ENCODE measurements around the gene MEPE.

MEPE gene

GRCh38 chr4:87848622-87849351, 16.0 kb downstream of the MEPE start:
- in situ Hi-C loops (cut with HindIII; ENCODE audit: low pct_unique_long_range_greater_than_20kb, low sequenced_read_pairs): loop anchor here (25.0 kb wide), 1 partner anchor 161 kb away; no protein-coding TSS in a partner anchor
- TF ChIP-seq JUND (IDR thresholded peaks at IDR 0.05; ENCODE audit: low read depth): no peak
- peak; percentile 22 to 61 for DNase-seq (ENCODE audit: low read depth in 1 of 2, low spot score in 1 of 2)

- TF ChIP-seq JUND (IDR thresholded peaks at IDR 0.05; ENCODE audit: low read depth): no peak
- no peak for DNase-seq (ENCODE audit: low read depth in 1 of 2, low spot score in 1 of 2)
- in situ Hi-C loops (cut with HindIII; ENCODE audit: low pct_unique_long_range_greater_than_20kb, low sequenced_read_pairs): loop anchor here (25.0 kb wide), 1 partner anchor 162 kb away; no protein-coding TSS in a partner anchor
Observed at GRCh38 chr4:87849612-87850011, 16.8 kb downstream of the MEPE start.

GRCh38 chr4:87851332-87851731, 18.6 kb downstream of the MEPE start:
- in situ Hi-C loops (cut with HindIII; ENCODE audit: low pct_unique_long_range_greater_than_20kb, low sequenced_read_pairs): no loop called here
- TF ChIP-seq JUND (IDR thresholded peaks at IDR 0.05; ENCODE audit: low read depth): no peak
- no peak for DNase-seq (ENCODE audit: low read depth in 1 of 2, low spot score in 1 of 2)

GRCh38 chr4:87851953-87852352, 19.2 kb downstream of the MEPE start:
- TF ChIP-seq JUND (IDR thresholded peaks at IDR 0.05; ENCODE audit: low read depth): no peak
- in situ Hi-C loops (cut with HindIII; ENCODE audit: low pct_unique_long_range_greater_than_20kb, low sequenced_read_pairs): no loop called here
- DNase-seq (ENCODE audit: low read depth in 1 of 2, low spot score in 1 of 2): no peak

- TF ChIP-seq JUND (IDR thresholded peaks at IDR 0.05; ENCODE audit: low read depth): no peak
- in situ Hi-C loops (cut with HindIII; ENCODE audit: low pct_unique_long_range_greater_than_20kb, low sequenced_read_pairs): no loop called here
- peak; percentile 10 to 58 for DNase-seq (ENCODE audit: low read depth in 1 of 2, low spot score in 1 of 2)
Observed at GRCh38 chr4:87853108-87853507, 20.3 kb downstream of the MEPE start.

- in situ Hi-C loops (cut with HindIII; ENCODE audit: low pct_unique_long_range_greater_than_20kb, low sequenced_read_pairs): no loop called here
- no peak for TF ChIP-seq JUND (IDR thresholded peaks at IDR 0.05; ENCODE audit: low read depth)
- no peak for DNase-seq (ENCODE audit: low read depth in 1 of 2, low spot score in 1 of 2)
Observed at GRCh38 chr4:87853891-87854290, 21.1 kb downstream of the MEPE start.

GRCh38 chr4:87855559-87855958, 22.8 kb downstream of the MEPE start:
- no peak for TF ChIP-seq JUND (IDR thresholded peaks at IDR 0.05; ENCODE audit: low read depth)
- in situ Hi-C loops (cut with HindIII; ENCODE audit: low pct_unique_long_range_greater_than_20kb, low sequenced_read_pairs): no loop called here
- no peak for DNase-seq (ENCODE audit: low read depth in 1 of 2, low spot score in 1 of 2)

- in situ Hi-C loops (cut with HindIII; ENCODE audit: low pct_unique_long_range_greater_than_20kb, low sequenced_read_pairs): no loop called here
- TF ChIP-seq JUND (IDR thresholded peaks at IDR 0.05; ENCODE audit: low read depth): no peak
- DNase-seq (ENCODE audit: low read depth in 1 of 2, low spot score in 1 of 2): no peak
Observed at GRCh38 chr4:87856816-87857215, 24.0 kb downstream of the MEPE start.

- in situ Hi-C loops (cut with HindIII; ENCODE audit: low pct_unique_long_range_greater_than_20kb, low sequenced_read_pairs): no loop called here
- TF ChIP-seq JUND (IDR thresholded peaks at IDR 0.05; ENCODE audit: low read depth): no peak
- no peak for DNase-seq (ENCODE audit: low read depth in 1 of 2, low spot score in 1 of 2)
Observed at GRCh38 chr4:87857789-87858188, 25.0 kb downstream of the MEPE start.

GRCh38 chr4:87862236-87862635, 29.5 kb downstream of the MEPE start:
- in situ Hi-C loops (cut with HindIII; ENCODE audit: low pct_unique_long_range_greater_than_20kb, low sequenced_read_pairs): no loop called here
- DNase-seq (ENCODE audit: low read depth in 1 of 2, low spot score in 1 of 2): no peak
- no peak for TF ChIP-seq JUND (IDR thresholded peaks at IDR 0.05; ENCODE audit: low read depth)

- TF ChIP-seq JUND (IDR thresholded peaks at IDR 0.05; ENCODE audit: low read depth): no peak
- in situ Hi-C loops (cut with HindIII; ENCODE audit: low pct_unique_long_range_greater_than_20kb, low sequenced_read_pairs): no loop called here
- no peak for DNase-seq (ENCODE audit: low read depth in 1 of 2, low spot score in 1 of 2)
Observed at GRCh38 chr4:87863486-87863885, 30.7 kb downstream of the MEPE start.

- in situ Hi-C loops (cut with HindIII; ENCODE audit: low pct_unique_long_range_greater_than_20kb, low sequenced_read_pairs): no loop called here
- DNase-seq (ENCODE audit: low read depth in 1 of 2, low spot score in 1 of 2): no peak
- TF ChIP-seq JUND (IDR thresholded peaks at IDR 0.05; ENCODE audit: low read depth): no peak
Observed at GRCh38 chr4:87864321-87864720, 31.6 kb downstream of the MEPE start.

GRCh38 chr4:87865288-87865687, 32.5 kb downstream of the MEPE start:
- no peak for TF ChIP-seq JUND (IDR thresholded peaks at IDR 0.05; ENCODE audit: low read depth)
- in situ Hi-C loops (cut with HindIII; ENCODE audit: low pct_unique_long_range_greater_than_20kb, low sequenced_read_pairs): no loop called here
- no peak for DNase-seq (ENCODE audit: low read depth in 1 of 2, low spot score in 1 of 2)

All from T47D (cell line).